HepG2 (cell line): ENCODE data around the gene XXYLT1. TPM values are rescaled to one million over a fixed set of nuclear protein-coding genes. Genes with fewer than 3 reads are reported as not detected.

Source experiments
- ATAC-seq: fragments of 200-7000 bp; cut with Tn5 transposase; 3 replicates; pipeline ENCODE4 v1.9.1; 2020; ENCODE audit warnings: mild to moderate bottlenecking, moderate library complexity
- BruUV-seq: library from RNA; stranded (reverse); fragments of 400-500 nt; replicated peaks from 2 replicates; lab custom pipeline; 2021; lab: Mats Ljungman, UMichigan
- CTCF ChIA-PET: fragments of 300-600 bp; formaldehyde crosslinking; extraction: SDS; loops from one replicate; lab custom pipeline; 2021; ENCODE audit warnings: low total read pairs, inconsistent platforms, low intra/inter-chr PET ratio; lab: Yijun Ruan, JAX
- POLR2A ChIA-PET: fragments of 350-600 bp; sonication (Branson Sonifier 250); formaldehyde crosslinking; loops from one replicate; lab custom pipeline; 2020; ENCODE audit warnings: antibody characterized with exemption, inconsistent platforms; lab: Yijun Ruan, JAX
- DNase-seq: peaks from one replicate; pipeline ENCODE4 v3.0.0-alpha.2; 2015; ENCODE audit warnings: low spot score
- FAIRE-seq: peaks from 3 replicates; lab custom pipeline; 2011; peaks lifted over from hg19 to GRCh38; lab: Jason Lieb, UNC
- H2AFZ ChIP-seq: one replicate; pipeline ENCODE4 v1.6.1; 2011; ENCODE audit warnings: low read length, inconsistent platforms
- H3K27ac ChIP-seq: fragments of 300-600 bp; 3 replicates; pipeline ENCODE4 v1.8.0; 2011; ENCODE audit warnings: mixed run types, mild to moderate bottlenecking, mixed read lengths, low read length, inconsistent platforms; ENCODE audit not compliant: insufficient read depth; ENCODE audit errors: extremely low read length
- H3K27me3 ChIP-seq, 2 experiments: fragments of 200-600 bp in 1 of 2; 2 replicates in 1 of 2; 3 replicates in 1 of 2; pipeline versions ENCODE4 v1.6.0 to v1.8.0; 2011; ENCODE audit warnings: low read length in 2 of 2, mild to moderate bottlenecking in 2 of 2, moderate library complexity in 2 of 2, inconsistent platforms in 1 of 2; ENCODE audit not compliant: insufficient read depth in 2 of 2, control insufficient read depth in 1 of 2
- H3K36me3 ChIP-seq, 2 experiments: fragments of 200-600 bp in 1 of 2; replicated peaks in 1 of 2; 2 replicates in 1 of 2; 3 replicates in 1 of 2; pipeline versions ENCODE4 v1.5.1 to v1.8.0; 2011; ENCODE audit warnings: low read length in 2 of 2, inconsistent platforms in 1 of 2; ENCODE audit not compliant: insufficient read depth in 2 of 2, control insufficient read depth in 1 of 2
- H3K4me1 ChIP-seq: 2 replicates; pipeline ENCODE4 v1.5.1; 2012; ENCODE audit warnings: low read length, inconsistent platforms; ENCODE audit not compliant: insufficient read depth
- H3K4me2 ChIP-seq: 2 replicates; pipeline ENCODE4 v1.6.0; 2011; ENCODE audit warnings: low read depth, low read length, inconsistent platforms
- H3K4me3 ChIP-seq, 3 experiments: fragments of 200-600 bp in 1 of 3; sonication (generic), shearing (Covaris generic) in 1 of 3; replicated peaks in 1 of 3; 2 replicates each; pipeline ENCODE4 v1.5.1; 2011 to 2016; ENCODE audit warnings: low read length in 3 of 3, inconsistent platforms in 2 of 3, low read depth in 2 of 3, mild to moderate bottlenecking in 2 of 3, control low read depth in 1 of 3, mixed read lengths in 1 of 3; ENCODE audit not compliant: insufficient read depth in 1 of 3
- H3K79me2 ChIP-seq: one replicate; pipeline ENCODE4 v1.6.1; 2011; ENCODE audit warnings: low read length, inconsistent platforms; ENCODE audit not compliant: insufficient read depth
- H3K9ac ChIP-seq: 2 replicates; pipeline ENCODE4 v1.6.0; 2011; ENCODE audit warnings: mild to moderate bottlenecking, low read depth, low read length, inconsistent platforms; ENCODE audit not compliant: insufficient read depth
- H3K9me3 ChIP-seq: 2 replicates; pipeline ENCODE4 v1.5.1; 2012; ENCODE audit warnings: mild to moderate bottlenecking, low read length
- H4K20me1 ChIP-seq: 2 replicates; pipeline ENCODE4 v1.6.0; 2011; ENCODE audit warnings: inconsistent platforms, mild to moderate bottlenecking, low read length, moderate library complexity; ENCODE audit not compliant: insufficient read depth
- BCL3 ChIP-seq: sonication (generic); formaldehyde crosslinking; IDR thresholded peaks from 2 replicates; pipeline ENCODE4 v1.5.1; 2020; ENCODE audit warnings: mild to moderate bottlenecking, missing genetic modification reagents, moderate library complexity
- GPN1 ChIP-seq: sonication (generic); formaldehyde crosslinking; IDR thresholded peaks from 2 replicates; pipeline ENCODE4 v1.5.1; 2020; ENCODE audit warnings: missing genetic modification reagents, borderline replicate concordance
- GRHL1 ChIP-seq: sonication (generic); formaldehyde crosslinking; conservative IDR thresholded peaks from 2 replicates; pipeline ENCODE4 v1.8.0; 2022; ENCODE audit warnings: missing genetic modification reagents
- HNRNPH1 ChIP-seq: fragments of 200-400 bp; formaldehyde crosslinking; optimal IDR thresholded peaks from 2 replicates; pipeline ENCODE3; 2017; ENCODE audit warnings: mild to moderate bottlenecking, low read depth, low read length
- HNRNPUL1 ChIP-seq: fragments of 200-400 bp; formaldehyde crosslinking; IDR thresholded peaks from 2 replicates; pipeline ENCODE4 v1.6.1; 2017; ENCODE audit warnings: low read depth, mild to moderate bottlenecking, low read length, moderate library complexity
- IRF2 ChIP-seq: IDR thresholded peaks from 2 replicates; pipeline ENCODE4 v1.6.1; 2018; ENCODE audit warnings: missing genetic modification reagents, missing compliant biosample characterization
- ISX ChIP-seq: sonication (generic); formaldehyde crosslinking; conservative IDR thresholded peaks from 2 replicates; pipeline ENCODE4 v1.5.0; 2020; ENCODE audit warnings: missing genetic modification reagents
- MED8 ChIP-seq: sonication (generic); formaldehyde crosslinking; IDR thresholded peaks from 2 replicates; pipeline ENCODE4 v1.8.1; 2023; ENCODE audit warnings: mild to moderate bottlenecking, missing genetic modification reagents; ENCODE audit not compliant: insufficient replicate concordance
- NPAS2 ChIP-seq: sonication (generic); formaldehyde crosslinking; IDR thresholded peaks from 2 replicates; pipeline ENCODE4 v1.8.0; 2022; ENCODE audit warnings: mild to moderate bottlenecking, missing genetic modification reagents, borderline replicate concordance
- PITX1 ChIP-seq: sonication (generic); formaldehyde crosslinking; IDR thresholded peaks from 2 replicates; pipeline ENCODE4 v1.5.1; 2020; ENCODE audit warnings: mild to moderate bottlenecking, missing genetic modification reagents
- PPARG ChIP-seq: conservative IDR thresholded peaks from 2 replicates; pipeline ENCODE4 v1.6.1; 2016; ENCODE audit warnings: missing biosample characterization, missing genetic modification reagents
- RORA ChIP-seq: sonication (generic); formaldehyde crosslinking; IDR thresholded peaks from 2 replicates; pipeline ENCODE4 v1.5.0; 2020; ENCODE audit warnings: mild to moderate bottlenecking, missing genetic modification reagents, moderate library complexity
- SALL1 ChIP-seq: sonication (generic); formaldehyde crosslinking; IDR thresholded peaks from 2 replicates; pipeline ENCODE4 v1.8.0; 2022; ENCODE audit warnings: mild to moderate bottlenecking, missing genetic modification reagents
- SIN3B ChIP-seq: fragments of 150-350 bp; IDR thresholded peaks from 2 replicates; pipeline ENCODE4 v1.6.1; 2014; ENCODE audit warnings: low read length
- SRY ChIP-seq: sonication (generic); formaldehyde crosslinking; IDR thresholded peaks from 2 replicates; pipeline ENCODE4 v1.8.0; 2022; ENCODE audit warnings: mild to moderate bottlenecking, missing genetic modification reagents
- TEAD2 ChIP-seq: sonication (generic); formaldehyde crosslinking; IDR thresholded peaks from 2 replicates; pipeline ENCODE4 v1.9.0; 2021; ENCODE audit warnings: missing genetic modification reagents
- TMF1 ChIP-seq: sonication (generic); formaldehyde crosslinking; IDR thresholded peaks from 2 replicates; pipeline ENCODE4 v1.8.1; 2022; ENCODE audit warnings: low read depth, missing genetic modification reagents
- ZFY ChIP-seq: sonication (generic); formaldehyde crosslinking; IDR thresholded peaks from 2 replicates; pipeline ENCODE4 v1.4.0; 2020; ENCODE audit warnings: missing genetic modification reagents
- ZNF333 ChIP-seq: sonication (generic); formaldehyde crosslinking; IDR thresholded peaks from 2 replicates; pipeline ENCODE4 v1.4.0; 2020; ENCODE audit warnings: mild to moderate bottlenecking, missing genetic modification reagents, borderline replicate concordance
- ZNF44 ChIP-seq: sonication (generic); formaldehyde crosslinking; IDR thresholded peaks from 2 replicates; pipeline ENCODE4 v1.5.1; 2020; ENCODE audit warnings: mild to moderate bottlenecking, missing genetic modification reagents
- ZNF616 ChIP-seq: sonication (generic); formaldehyde crosslinking; IDR thresholded peaks from 2 replicates; pipeline ENCODE4 v1.5.0; 2020; ENCODE audit warnings: low read depth, mild to moderate bottlenecking, missing genetic modification reagents
- ZNF883 ChIP-seq: sonication (generic); formaldehyde crosslinking; IDR thresholded peaks from 2 replicates; pipeline ENCODE4 v1.5.1; 2020; ENCODE audit warnings: mild to moderate bottlenecking, missing genetic modification reagents; ENCODE audit errors: not compliant biosample characterization
- ZNF891 ChIP-seq: sonication (generic); formaldehyde crosslinking; IDR thresholded peaks from 2 replicates; pipeline ENCODE4 v1.5.0; 2020; ENCODE audit warnings: mild to moderate bottlenecking, missing genetic modification reagents
- WGBS: methylation state at CpG from one replicate; pipeline ENCODE4 v1.1.6; 2017; ENCODE audit warnings: low lambda C conversion rate; 5-methylcytosine and 5-hydroxymethylcytosine counted together
- in situ Hi-C: cut with HindIII; loops from 2 replicates; pipeline ENCODE4 v1.10.0; 2017; ENCODE audit warnings: low pct_unique_long_range_greater_than_20kb; ENCODE audit not compliant: extremely low pct_ligation_motif_present
- intact Hi-C: fragments of 100-400 bp; cut with micrococcal nuclease; formaldehyde crosslinking; loops from one replicate; pipeline ENCODE4 v1.10.0; 2022; ENCODE audit not compliant: unreplicated experiment
- polyA plus RNA-seq, 8 experiments: library from polyadenylated mRNA; depleted of rRNA in 3 of 8; stranded (reverse) in 7 of 8; unstranded in 1 of 8; fragments of >200 nt; fragmentation: Illumina TruSeq in 4 of 8; extraction: Trizol in 4 of 8; gene quantifications; 2 replicates each; pipeline versions ENCODE4 v1.2.1 to v1.2.3, GENCODE V29; 2011 to 2016; ENCODE audit warnings: low read depth in 4 of 8, missing spikeins in 1 of 8, mixed read lengths in 1 of 8; ENCODE audit not compliant: insufficient read depth in 1 of 8
- total RNA-seq, 5 experiments: library from RNA; depleted of rRNA; stranded (reverse); fragments of >200 nt; fragmentation: Illumina TruSeq; extraction: Trizol; gene quantifications; 2 replicates each; pipeline ENCODE4 v1.2.3, GENCODE V29; 2016; ENCODE audit warnings: low read depth in 1 of 5

The XXYLT1 gene
- total and polyA plus RNA-seq, 2 of the 13 experiments (the other 11 are each of a cell fraction or from before 2014, with no cell fraction given): 17.7 to 19.0 TPM

- TF ChIP-seq HNRNPH1: no peak
- TF ChIP-seq ISX (CRISPR knock-in tag): no peak
- no peak for TF ChIP-seq ZNF883 (CRISPR knock-in tag)
- no peak for TF ChIP-seq HNRNPUL1
- TF ChIP-seq MED8 (CRISPR knock-in tag): no peak
Measured at GRCh38 chr3:195034101-195034500, 236.9 kb downstream of the XXYLT1 start (continued).

GRCh38 chr3:195033531-195034091 is 237.3 kb downstream of the XXYLT1 start:
- Histone ChIP-seq H3K79me2 (no peaks in the 10 kb centered on the region), H3K4me3 (peak overlapping the region in 1 of 3 experiments; percentile 12; a peak in 1 of 6 replicates), H3K9ac (no peak overlapping the region), H3K4me1 (peaks cover 67% of the 10 kb centered on the region), H3K9me3 (no peaks in the 10 kb centered on the region), H3K27me3 (peaks cover 0 to 42% of the 10 kb centered on the region in 2 experiments; a peak in 4 of 5 replicates), H2AFZ (no peak overlapping the region), H3K36me3 (no peaks in the 10 kb centered on the region), H3K27ac (no peak overlapping the region), H4K20me1 (no peaks in the 10 kb centered on the region; the same call in 1 of the 2 replicates), H3K4me2 (peak overlapping the region; percentile 36; the same call in 1 of the 2 replicates)
- 2% methylated on average over 7 of the region's 12 CpGs for WGBS
- DNase-seq: peak; percentile 53
- FAIRE-seq: peak; percentile 21
- ATAC-seq: peak; percentile 67
- no TSS peak for BruUV-seq
- in situ Hi-C loops (loop anchor here (5.0 kb wide), 1 partner anchor 74 kb away; no protein-coding TSS in a partner anchor), intact Hi-C loops (loop anchor here (10.0 kb wide), 1 partner anchor 71 kb away; no protein-coding TSS in a partner anchor)
- POLR2A ChIA-PET: no interaction called here
- CTCF ChIA-PET: no interaction called here
- TF ChIP-seq ZNF616 (CRISPR knock-in tag) (no peak), ZFY (CRISPR knock-in tag) (peak; percentile 42; the same call in 1 of the 2 replicates), PITX1 (CRISPR knock-in tag) (peak; percentile 49; the same call in 1 of the 2 replicates), RORA (CRISPR knock-in tag) (no peak), SALL1 (CRISPR knock-in tag) (peak; percentile 69), SIN3B (no peak), TMF1 (CRISPR knock-in tag) (no peak), SRY (CRISPR knock-in tag) (no peak), GPN1 (CRISPR knock-in tag) (no peak), PPARG (CRISPR knock-in tag) (peak; percentile 81), NPAS2 (no peak), TEAD2 (no peak), ZNF44 (no peak), IRF2 (CRISPR knock-in tag) (peak; percentile 44; the same call in 1 of the 2 replicates), GRHL1 (CRISPR knock-in tag) (no peak), ZNF891 (CRISPR knock-in tag) (no peak), BCL3 (CRISPR knock-in tag) (no peak), ZNF333 (CRISPR knock-in tag) (no peak)
